Measurements from ENCODE around the gene STK36. TPM values are rescaled to one million over a fixed set of nuclear protein-coding genes. Genes with fewer than 3 reads are reported as not detected.
"Not testable (repeated sequence)": the region's sequence is repeated elsewhere in the genome, so short reads cannot be mapped to it uniquely, and the experiment has no call there.

STK36 gene
- total RNA-seq, 2 experiments from 2014 or later, result 15.9 to 19.0 TPM

DNA sequence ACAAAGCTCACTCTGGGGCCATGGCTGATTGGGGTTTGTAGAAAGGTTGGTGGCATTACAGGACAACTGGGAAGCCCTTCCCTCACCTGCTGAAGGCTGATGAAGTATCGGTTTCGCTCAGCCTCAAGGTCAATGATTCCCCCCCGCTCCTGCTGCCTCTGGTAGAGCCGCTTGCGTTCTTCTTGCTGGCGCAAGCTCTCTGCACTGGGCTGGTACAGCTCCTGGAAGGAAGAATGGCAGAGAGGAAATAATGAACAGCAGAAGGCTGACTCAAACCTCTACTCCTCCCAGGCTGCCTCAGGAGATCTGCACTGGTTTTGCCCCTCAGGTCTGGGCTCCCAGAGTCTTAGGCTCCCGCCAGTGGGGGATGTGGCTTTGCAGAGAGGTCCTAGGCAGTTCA, 7.2 kb upstream of the STK36 start:
- no peak overlapping the region for H3K27ac Mint-ChIP-seq
- CTCF ChIA-PET, result no interaction called here
- H3K4me3 Mint-ChIP-seq, result no peak overlapping the region
- DNase-seq, result no peak
- no peaks in the 10 kb centered on the region for H3K9me3 Mint-ChIP-seq
- peaks cover 32% of the 10 kb centered on the region for H3K36me3 Mint-ChIP-seq
- no peaks in the 10 kb centered on the region for H3K27me3 Mint-ChIP-seq
- POLR2A ChIA-PET, result no interaction called here
- peaks cover 8% of the 10 kb centered on the region for H3K4me1 Mint-ChIP-seq (ENCODE audit: low read depth)
- intact Hi-C loops (cut with micrococcal nuclease), result no loop called here

DNA sequence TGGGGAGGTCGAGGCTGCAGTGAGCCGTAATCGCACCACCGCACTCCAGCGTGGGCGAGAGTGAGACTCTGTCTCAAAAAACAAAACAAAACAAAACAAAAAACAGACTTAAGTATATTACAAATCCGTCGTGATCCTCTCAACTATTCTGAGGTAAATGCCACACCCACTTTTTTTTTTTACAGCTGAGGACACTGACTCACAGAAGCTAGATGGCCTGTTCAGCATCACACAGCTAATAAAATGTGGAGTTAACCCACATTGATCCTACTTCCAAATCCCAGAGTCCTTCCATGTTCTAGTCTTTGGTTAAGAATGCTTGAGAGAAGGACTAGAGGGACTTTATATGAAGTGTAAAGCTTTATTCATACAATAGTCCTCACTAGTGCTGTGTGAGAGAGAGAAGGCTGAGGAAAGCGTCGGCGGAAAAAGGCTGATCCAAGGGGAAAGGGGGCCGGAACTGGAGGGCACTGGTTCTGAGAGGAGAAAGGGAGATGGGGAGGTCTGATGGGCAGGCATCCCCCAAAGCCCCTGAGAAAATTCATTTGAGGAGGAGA, 711 bp upstream of the STK36 start:
- intact Hi-C loops (cut with micrococcal nuclease), result loop anchor here (1.0 to 5.0 kb wide), 2 partner anchors 12 to 274 kb away; partner anchors contain the start of genes BCS1L, CTDSP1 and ZNF142

DNA sequence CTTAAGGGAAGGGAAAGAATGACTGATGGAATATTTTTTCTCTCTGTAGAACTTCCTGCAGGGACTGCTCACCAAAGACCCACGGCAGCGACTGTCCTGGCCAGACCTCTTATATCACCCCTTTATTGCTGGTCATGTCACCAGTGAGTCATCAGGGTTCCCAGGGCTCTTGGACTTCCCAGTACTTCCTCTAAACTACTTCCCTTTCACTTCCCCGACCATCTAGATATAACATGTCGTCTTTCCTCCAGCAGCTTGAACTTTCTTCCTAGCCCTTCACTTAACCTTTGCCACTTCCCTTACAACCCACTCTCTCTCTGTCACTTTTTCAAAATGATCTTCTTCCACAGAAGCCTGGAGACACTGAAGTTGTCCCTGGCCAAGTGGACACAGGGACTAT, 7.2 kb downstream of the STK36 start:
- POLR2A ChIA-PET, result no interaction called here
- no peak for DNase-seq
- Mint-ChIP-seq H3K27me3 (no peaks in the 10 kb centered on the region), H3K9me3 (no peaks in the 10 kb centered on the region), H3K4me1 (ENCODE audit: low read depth) (no peaks in the 10 kb centered on the region), H3K27ac (no peak overlapping the region), H3K4me3 (no peak overlapping the region), H3K36me3 (peaks cover 4% of the 10 kb centered on the region)
- intact Hi-C loops (cut with micrococcal nuclease), result no loop called here
- CTCF ChIA-PET, result interaction anchor here (1.6 kb wide), 1 partner anchor 20 kb away, joined by 4 read pairs; the partner anchor contains the start of genes BCS1L and ZNF142

More for the DNA sequence above, 711 bp upstream of the STK36 start:
- H3K36me3 Mint-ChIP-seq, result peaks cover 2% of the 10 kb centered on the region
- CTCF ChIA-PET, result interaction anchor here (0.6 to 5.2 kb wide), 9 partner anchors 10 to 227 kb away, joined by 4 to 38 read pairs (median 7); partner anchors contain the start of genes BCS1L, TTLL4 and ZNF142
- peaks cover 22% of the 10 kb centered on the region for H3K4me1 Mint-ChIP-seq (ENCODE audit: low read depth)
- H3K27ac Mint-ChIP-seq, result peak overlapping the region; percentile 89
- H3K27me3 Mint-ChIP-seq, result no peaks in the 10 kb centered on the region
- peak overlapping the region; percentile 96 for H3K4me3 Mint-ChIP-seq
- DNase-seq, result no peak
- POLR2A ChIA-PET, result interaction anchor here (0.9 to 4.0 kb wide), 4 partner anchors 12 to 226 kb away, joined by 3 to 50 read pairs (median 4); partner anchors contain the start of genes BCS1L and ZNF142
- no peaks in the 10 kb centered on the region for H3K9me3 Mint-ChIP-seq

DNA sequence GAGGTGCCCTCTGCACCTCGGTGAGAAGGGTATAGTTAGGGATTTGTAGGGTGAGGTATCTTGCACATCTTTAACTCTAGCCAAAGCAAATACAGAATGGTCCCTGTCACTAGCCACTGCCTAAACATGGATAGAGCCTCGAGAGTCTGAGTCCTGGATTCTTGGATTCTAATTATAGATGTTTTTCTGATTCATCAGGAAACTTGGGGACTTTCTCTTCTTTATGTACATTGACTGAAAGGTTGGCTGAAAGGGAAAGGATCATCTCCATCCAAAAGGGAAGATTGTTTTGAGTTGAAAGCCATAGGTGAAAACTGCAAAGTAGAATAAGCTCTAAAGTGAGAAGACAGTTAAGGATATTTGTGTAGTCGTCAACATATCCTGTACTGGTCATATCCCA, 8.2 kb downstream of the STK36 start:
- no peaks in the 10 kb centered on the region for H3K27me3 Mint-ChIP-seq

DNA sequence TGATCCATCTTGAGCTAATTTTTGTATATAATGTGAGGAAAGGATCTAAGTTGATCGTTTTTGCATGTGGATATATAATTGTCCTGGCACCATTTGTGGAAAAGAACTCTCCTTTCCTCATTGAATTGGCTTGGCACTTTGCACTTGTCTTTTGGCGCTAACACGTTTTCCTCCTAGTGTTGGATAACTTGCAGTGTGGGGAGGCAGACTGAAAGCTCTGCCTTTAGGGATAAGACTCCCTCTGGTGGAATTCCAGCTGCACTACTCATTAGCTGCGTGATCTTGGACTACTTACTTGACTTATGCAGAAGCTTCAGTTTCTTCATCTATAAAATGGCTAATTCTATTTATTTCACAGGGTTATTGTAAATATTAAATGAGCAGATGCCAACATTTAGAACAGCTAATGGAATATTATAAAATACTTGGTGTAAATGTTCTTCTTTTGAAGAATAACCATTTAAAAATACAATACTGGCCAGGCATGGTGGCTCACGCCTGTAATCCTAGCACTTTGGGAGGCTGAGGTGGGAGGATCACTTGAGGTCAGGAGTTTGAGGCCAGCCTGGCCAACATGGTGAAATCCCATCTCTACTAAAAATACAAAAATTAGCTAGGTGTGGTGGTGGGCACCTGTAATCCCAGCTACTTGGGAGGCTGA, 15.6 kb downstream of the STK36 start:
- DNase-seq, result peak; percentile 30
- H3K36me3 Mint-ChIP-seq; H3K4me1 Mint-ChIP-seq (ENCODE audit: low read depth); H3K27me3 Mint-ChIP-seq; H3K27ac Mint-ChIP-seq; H3K4me3 Mint-ChIP-seq; H3K9me3 Mint-ChIP-seq; intact Hi-C loops (cut with micrococcal nuclease): not testable (repeated sequence)
- ChIA-PET CTCF (interaction anchor here (0.7 to 2.3 kb wide), 18 partner anchors 9 to 608 kb away, joined by 3 to 13 read pairs (median 4); partner anchors contain the start of genes BCS1L, RNF25, STK36 and TTLL4), POLR2A (interaction anchor here (0.5 to 1.7 kb wide), 3 partner anchors 23 to 257 kb away, joined by 3 to 4 read pairs (median 3); partner anchors contain the start of genes BCS1L, TTLL4 and ZNF142)

More for the DNA sequence above, 8.2 kb downstream of the STK36 start:
- H3K4me1 Mint-ChIP-seq (ENCODE audit: low read depth), result no peaks in the 10 kb centered on the region
- intact Hi-C loops (cut with micrococcal nuclease), result no loop called here
- POLR2A ChIA-PET, result no interaction called here
- peaks cover 4% of the 10 kb centered on the region for H3K36me3 Mint-ChIP-seq
- CTCF ChIA-PET, result no interaction called here
- H3K27ac Mint-ChIP-seq, result no peak overlapping the region
- no peaks in the 10 kb centered on the region for H3K9me3 Mint-ChIP-seq
- DNase-seq, result no peak
- no peak overlapping the region for H3K4me3 Mint-ChIP-seq

DNA sequence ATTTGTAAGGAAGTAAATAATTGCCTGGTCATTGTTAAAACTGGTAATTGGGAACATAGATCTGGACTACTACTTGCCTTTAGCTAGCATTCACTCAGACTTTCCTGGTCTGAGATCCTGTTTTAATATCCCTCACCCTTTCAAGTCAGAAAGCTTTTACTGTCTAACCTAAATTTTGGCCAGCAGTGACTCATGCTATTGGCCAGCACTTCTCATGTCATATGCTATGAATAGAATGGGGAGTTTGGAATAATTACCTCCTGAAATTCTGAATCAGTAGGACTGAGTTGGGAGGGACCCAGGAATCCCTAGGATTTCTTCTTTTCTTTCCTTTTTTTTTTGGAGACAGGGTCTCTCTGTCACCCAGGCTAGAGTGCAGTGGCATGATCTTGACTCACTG, 19.3 kb downstream of the STK36 start:
- no peaks in the 10 kb centered on the region for H3K9me3 Mint-ChIP-seq
- H3K4me1 Mint-ChIP-seq (ENCODE audit: low read depth), result no peaks in the 10 kb centered on the region
- no peak overlapping the region for H3K27ac Mint-ChIP-seq
- intact Hi-C loops (cut with micrococcal nuclease), result no loop called here
- H3K4me3 Mint-ChIP-seq, result no peak overlapping the region
- POLR2A ChIA-PET, result no interaction called here
- no peaks in the 10 kb centered on the region for H3K27me3 Mint-ChIP-seq
- peaks cover 9% of the 10 kb centered on the region for H3K36me3 Mint-ChIP-seq
- CTCF ChIA-PET, result no interaction called here
- DNase-seq, result no peak

DNA sequence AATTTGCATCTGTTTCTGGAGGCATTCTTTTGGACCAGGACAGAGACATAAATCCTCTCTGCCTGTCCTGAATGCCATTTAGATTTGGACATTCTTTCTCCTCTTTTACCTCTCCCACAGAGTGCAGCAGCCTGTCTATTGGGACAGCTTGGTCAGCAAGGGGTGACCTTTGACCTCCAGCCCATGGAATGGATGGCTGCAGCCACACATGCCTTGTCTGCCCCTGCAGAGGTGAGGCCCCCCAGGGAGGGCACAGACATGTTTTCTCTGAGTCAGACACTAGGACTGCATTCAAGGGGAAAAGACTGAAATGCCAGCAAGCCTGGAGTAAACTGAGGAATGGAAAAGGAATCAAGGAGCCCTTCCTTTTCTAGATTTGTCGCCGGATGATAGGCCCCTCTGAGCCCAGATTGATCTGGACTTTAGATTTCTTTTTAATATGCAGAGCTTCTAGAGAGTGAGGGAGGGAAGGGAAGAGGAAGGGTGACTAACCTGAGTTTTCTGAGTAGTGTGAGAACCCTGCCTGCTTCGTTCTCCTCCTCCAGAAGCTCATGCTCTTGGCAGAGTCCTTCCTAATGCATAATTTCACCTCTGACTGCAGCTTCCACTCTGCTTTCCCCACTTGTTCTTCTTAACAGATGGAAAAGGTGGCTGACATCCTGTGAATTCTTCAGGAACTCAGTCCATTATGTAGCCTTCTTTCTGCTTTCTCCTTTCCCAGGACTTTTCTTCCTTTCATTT, 22.7 kb downstream of the STK36 start:
- intact Hi-C loops (cut with micrococcal nuclease), result no loop called here
- Mint-ChIP-seq H3K36me3 (peaks cover 8% of the 10 kb centered on the region), H3K4me3 (no peak overlapping the region), H3K27me3 (no peaks in the 10 kb centered on the region), H3K9me3 (no peaks in the 10 kb centered on the region), H3K27ac (no peak overlapping the region), H3K4me1 (ENCODE audit: low read depth) (no peaks in the 10 kb centered on the region)
- DNase-seq, result no peak
- ChIA-PET CTCF (no interaction called here), POLR2A (no interaction called here)

DNA sequence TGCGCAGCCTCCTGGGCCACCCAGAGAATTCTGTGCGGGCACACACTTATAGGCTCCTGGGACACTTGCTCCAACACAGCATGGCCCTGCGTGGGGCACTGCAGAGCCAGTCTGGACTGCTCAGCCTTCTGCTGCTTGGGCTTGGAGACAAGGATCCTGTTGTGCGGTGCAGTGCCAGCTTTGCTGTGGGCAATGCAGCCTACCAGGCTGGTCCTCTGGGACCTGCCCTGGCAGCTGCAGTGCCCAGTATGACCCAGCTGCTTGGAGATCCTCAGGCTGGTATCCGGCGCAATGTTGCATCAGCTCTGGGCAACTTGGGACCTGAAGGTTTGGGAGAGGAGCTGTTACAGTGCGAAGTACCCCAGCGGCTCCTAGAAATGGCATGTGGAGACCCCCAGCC, 27.0 kb downstream of the STK36 start:
- DNase-seq, result no peak
- no peak overlapping the region for H3K4me3 Mint-ChIP-seq
- H3K36me3 Mint-ChIP-seq, result peaks cover 7% of the 10 kb centered on the region
- no peaks in the 10 kb centered on the region for H3K4me1 Mint-ChIP-seq (ENCODE audit: low read depth)
- no peaks in the 10 kb centered on the region for H3K9me3 Mint-ChIP-seq
- intact Hi-C loops (cut with micrococcal nuclease), result no loop called here
- CTCF ChIA-PET, result no interaction called here
- H3K27ac Mint-ChIP-seq, result no peak overlapping the region
- POLR2A ChIA-PET, result no interaction called here
- no peaks in the 10 kb centered on the region for H3K27me3 Mint-ChIP-seq

DNA sequence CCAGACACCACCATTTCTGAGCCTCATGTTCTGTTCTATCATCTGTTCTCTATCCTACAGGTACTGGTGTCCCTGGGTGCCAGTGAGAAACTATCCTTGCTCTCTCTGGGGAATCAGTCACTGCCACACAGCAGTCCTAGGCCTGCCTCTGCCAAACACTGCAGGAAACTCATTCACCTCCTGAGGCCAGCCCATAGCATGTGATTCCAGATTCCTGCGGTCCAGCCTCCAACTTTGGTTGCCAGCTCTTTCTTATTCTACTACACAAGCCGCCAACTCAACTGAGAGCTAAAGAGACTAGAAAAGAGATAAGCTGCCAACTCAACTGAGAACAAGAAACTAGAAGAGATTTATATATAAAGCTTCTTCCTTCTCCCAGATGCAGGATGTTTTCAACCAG, 29.9 kb downstream of the STK36 start:
- Mint-ChIP-seq H3K4me1 (ENCODE audit: low read depth) (no peaks in the 10 kb centered on the region), H3K27me3 (no peaks in the 10 kb centered on the region), H3K4me3 (no peak overlapping the region), H3K9me3 (no peaks in the 10 kb centered on the region), H3K36me3 (peaks cover 7% of the 10 kb centered on the region), H3K27ac (no peak overlapping the region)
- ChIA-PET POLR2A (no interaction called here), CTCF (interaction anchor here (0.7 kb wide), 1 partner anchor 26 kb away, joined by 3 read pairs; no protein-coding TSS in a partner anchor)
- intact Hi-C loops (cut with micrococcal nuclease), result no loop called here
- DNase-seq, result no peak

DNA sequence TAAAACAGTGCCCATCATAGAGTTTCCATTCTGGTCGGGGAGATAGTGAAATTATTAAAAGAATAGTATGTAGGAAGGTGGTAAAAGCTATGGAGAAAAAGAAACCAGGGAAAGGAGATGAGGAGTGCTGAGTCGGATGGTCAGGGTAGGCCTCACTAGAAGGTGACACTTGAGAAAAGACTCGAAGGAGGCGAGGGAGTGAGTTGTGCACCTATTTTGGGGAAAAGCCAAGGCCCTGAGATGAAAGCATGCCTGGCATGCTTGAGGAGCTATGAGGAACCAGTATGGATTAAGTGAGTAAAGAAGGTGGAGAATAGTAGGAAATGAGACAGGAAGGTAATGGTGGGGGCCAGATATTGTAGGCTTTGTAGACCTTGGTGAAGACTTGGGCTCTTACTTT, 31.5 kb downstream of the STK36 start:
- Mint-ChIP-seq H3K4me3 (no peak overlapping the region), H3K27ac (no peak overlapping the region), H3K27me3 (no peaks in the 10 kb centered on the region), H3K4me1 (ENCODE audit: low read depth) (peaks cover 2% of the 10 kb centered on the region), H3K9me3 (no peaks in the 10 kb centered on the region), H3K36me3 (peaks cover 7% of the 10 kb centered on the region)
- CTCF ChIA-PET, result interaction anchor here (1.6 kb wide), 1 partner anchor 145 kb away, joined by 6 read pairs; no protein-coding TSS in a partner anchor
- POLR2A ChIA-PET, result no interaction called here
- DNase-seq, result no peak
- intact Hi-C loops (cut with micrococcal nuclease), result no loop called here

DNA sequence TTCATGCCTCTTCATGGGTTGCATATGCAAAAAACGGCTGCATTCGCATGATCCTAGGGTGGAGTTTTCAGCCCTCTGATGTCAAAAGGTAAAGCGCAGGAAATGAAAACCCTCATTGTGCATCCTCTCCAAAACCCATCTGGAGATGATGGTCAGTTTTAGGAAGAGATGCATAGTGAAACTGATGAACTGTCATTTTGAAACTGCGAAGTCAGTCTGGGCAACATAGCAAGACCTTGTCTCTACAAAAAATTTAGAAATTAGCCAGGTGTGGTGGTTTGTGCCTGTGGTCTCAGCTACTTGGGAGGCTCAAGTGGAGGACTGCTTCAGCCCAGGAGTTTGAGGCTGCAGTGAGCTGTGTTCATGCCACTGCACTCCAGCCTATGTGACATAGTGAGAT, 36.2 kb downstream of the STK36 start:
- intact Hi-C loops (cut with micrococcal nuclease), result no loop called here
- ChIA-PET CTCF (interaction anchor here (0.7 to 1.5 kb wide), 2 partner anchors 20 to 49 kb away, joined by 4 read pairs; no protein-coding TSS in a partner anchor), POLR2A (interaction anchor here (1.4 kb wide), 1 partner anchor 36 kb away, joined by 3 read pairs; the partner anchor contains the start of genes RNF25 and STK36)
- Mint-ChIP-seq H3K4me1 (ENCODE audit: low read depth) (peaks cover 13% of the 10 kb centered on the region), H3K9me3 (no peaks in the 10 kb centered on the region), H3K4me3 (no peak overlapping the region), H3K27me3 (no peaks in the 10 kb centered on the region), H3K36me3 (no peaks in the 10 kb centered on the region), H3K27ac (no peak overlapping the region)
- no peak for DNase-seq

DNA sequence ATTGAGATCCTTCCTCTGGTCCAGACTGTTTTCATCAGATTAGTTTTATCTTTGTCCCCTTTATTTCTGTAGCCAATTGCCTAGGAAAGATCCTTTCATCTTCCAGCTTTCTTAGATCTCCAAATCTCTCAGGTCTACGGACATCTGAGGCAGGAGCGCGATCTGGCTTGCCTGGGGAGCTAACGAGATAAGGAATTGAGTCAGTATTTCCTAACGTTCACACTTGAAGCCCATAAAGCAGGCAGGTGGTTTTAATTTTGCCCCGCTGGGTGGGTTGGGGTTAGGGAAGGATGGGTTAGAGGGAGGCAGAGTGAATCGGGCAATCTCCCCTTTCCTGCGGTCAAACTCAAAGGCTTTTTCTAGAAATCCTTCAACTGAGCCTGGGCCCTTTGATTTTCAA, 38.0 kb downstream of the STK36 start:
- CTCF ChIA-PET, result interaction anchor here (0.7 to 2.6 kb wide), 15 partner anchors 12 to 423 kb away, joined by 3 to 23 read pairs (median 5); partner anchors contain the start of genes BCS1L, RNF25, STK36 and ZNF142
- Mint-ChIP-seq H3K27ac (no peak overlapping the region), H3K27me3 (no peaks in the 10 kb centered on the region), H3K4me3 (peak overlapping the region; percentile 88), H3K4me1 (ENCODE audit: low read depth) (peaks cover 20% of the 10 kb centered on the region), H3K9me3 (no peaks in the 10 kb centered on the region), H3K36me3 (no peaks in the 10 kb centered on the region)
- intact Hi-C loops (cut with micrococcal nuclease), result loop anchor here (1.0 to 10.0 kb wide), 9 partner anchors 23 to 465 kb away; partner anchors contain the start of genes AAMP, BCS1L, CNOT9 and CNPPD1
- DNase-seq, result no peak
- POLR2A ChIA-PET, result interaction anchor here (0.7 to 2.3 kb wide), 4 partner anchors 23 to 51 kb away, joined by 3 to 14 read pairs (median 3); partner anchors contain the start of genes BCS1L and ZNF142
